T-helper 9 cell (primary cell): ENCODE data around the gene PTPRD.

Source experiments
- DNase-seq: peaks from one replicate; pipeline ENCODE4 v3.0.0-alpha.2; 2020

The PTPRD gene

DNA sequence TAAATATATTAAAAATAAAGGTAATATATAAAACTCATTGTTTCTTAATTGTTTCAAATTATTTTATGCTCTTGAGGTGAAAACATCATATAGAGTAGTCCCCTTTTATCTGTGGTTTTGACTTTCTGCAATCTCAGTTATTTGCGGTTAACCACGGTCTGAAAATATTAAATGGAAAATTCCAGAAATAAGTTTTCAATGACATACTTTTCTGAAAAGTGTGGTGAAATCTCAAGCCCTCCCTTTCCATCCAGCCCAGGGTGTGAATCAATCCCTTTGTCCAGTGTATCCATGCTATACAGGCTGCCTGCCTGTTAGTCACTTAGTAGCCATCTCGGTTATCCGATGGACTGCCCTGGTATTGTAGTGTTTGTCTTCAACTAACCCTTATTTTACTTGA lies 2266.5 kb downstream of the PTPRD start:
- DNase-seq: no peak

DNA sequence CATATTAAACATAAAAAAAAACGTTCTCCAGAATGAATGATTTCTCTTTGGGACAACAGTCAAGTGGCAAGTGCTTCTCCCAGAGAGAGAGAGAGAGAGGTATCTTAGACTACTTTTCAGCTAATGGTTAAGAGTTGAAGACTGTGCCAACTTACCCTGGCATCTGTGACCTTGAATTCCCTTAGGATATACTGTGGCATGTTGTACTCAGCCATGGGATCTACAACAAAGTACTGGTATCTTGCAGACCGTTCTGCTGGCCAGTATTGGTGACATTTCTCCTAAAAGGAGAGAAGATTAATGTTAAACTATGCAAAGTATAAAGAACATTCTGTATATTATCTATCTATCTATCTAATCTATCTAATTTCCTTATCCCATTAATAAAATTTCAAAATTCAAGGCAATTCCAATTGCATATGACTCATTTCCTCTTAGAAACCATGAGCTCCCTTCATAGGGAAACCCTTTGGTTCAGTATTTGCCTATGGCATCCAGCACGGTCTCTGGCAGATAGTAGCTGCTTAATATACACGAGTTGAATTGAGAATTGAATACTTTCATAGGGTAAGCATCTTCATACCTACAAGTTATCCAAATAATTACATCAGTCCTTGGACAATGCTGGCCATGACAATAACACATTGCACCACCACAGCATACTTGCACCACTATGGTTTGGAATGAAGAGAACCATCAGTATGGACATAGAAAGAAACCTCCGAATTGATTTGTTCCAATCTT lies 2273.9 kb downstream of the PTPRD start:
- DNase-seq: no peak

DNA sequence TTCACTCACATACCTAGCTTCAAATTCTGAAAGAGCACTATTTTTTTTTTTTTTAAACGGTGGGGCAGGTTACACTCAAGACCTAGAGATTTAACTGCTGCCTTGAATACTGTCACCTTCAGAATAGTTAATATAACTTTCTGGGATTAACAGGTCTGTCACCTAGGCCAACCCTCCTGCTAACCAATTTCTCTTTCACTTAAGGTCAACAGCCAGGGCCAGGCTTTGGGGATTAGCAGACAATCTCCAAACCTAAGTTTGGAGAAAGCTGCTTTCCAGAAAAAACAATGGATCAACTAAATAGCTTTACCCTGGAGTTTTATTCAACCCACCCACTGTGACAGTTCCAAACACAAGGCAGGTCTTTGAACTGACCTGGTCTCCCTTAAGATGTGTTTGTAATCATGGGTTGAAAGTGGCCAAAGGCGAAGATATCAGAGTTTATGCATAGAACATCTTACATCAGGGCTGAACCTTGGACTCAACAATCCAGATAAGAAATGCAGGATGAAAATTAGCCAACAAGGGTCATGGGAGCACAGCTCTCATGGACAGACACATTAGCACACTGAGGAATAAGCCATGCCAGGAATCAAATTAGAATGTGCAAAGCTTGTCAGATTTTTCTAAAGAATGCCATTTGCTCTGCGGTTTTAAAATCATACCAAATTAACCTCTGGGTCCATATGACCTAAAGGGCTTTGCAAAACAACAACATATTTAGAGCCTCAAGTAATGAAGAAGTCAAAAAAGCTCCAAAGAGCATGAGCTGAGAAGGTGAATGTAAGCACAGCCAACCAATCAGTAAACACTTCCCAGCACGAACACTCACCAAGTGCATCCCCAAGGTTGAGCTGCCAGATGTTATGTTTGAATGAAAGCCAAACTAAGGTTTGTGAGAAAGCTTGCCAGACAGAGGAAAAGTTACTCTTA lies 2274.7 kb downstream of the PTPRD start:
- no peak for DNase-seq

DNA sequence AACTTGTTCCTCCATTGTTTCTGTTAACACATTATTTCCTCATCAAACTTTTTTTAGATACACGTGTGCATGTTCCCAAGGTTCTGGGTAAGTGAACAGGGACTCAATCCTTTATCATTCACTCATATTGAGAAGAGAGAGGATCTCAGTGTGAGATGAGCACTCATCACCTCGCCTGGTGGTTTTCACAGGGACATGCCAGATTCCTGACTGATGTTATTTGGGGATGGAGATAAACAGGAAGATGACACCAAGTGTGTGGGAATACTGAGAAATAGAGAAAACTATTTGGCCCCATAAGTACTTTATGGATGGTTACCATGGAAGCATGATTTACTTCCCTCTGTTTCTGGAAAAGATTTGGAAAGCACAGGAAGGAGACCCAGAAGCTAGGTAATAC lies 2279.9 kb downstream of the PTPRD start:
- no peak for DNase-seq

DNA sequence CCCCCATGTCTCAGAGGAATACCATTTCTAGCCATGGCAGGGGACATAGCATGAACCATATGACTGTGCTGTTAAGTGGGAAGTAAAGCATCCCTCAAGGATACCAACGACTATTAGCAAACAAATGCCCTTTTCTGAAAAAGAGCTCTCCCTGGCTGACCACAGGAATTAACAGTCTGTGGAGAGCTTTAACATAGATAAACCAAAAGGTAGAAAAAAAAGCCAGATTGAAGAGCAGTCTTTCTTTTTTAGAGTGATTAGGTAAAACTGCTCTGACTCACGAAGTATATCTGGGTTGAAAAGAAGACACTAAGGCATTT lies 2280.5 kb downstream of the PTPRD start:
- DNase-seq: no peak

DNA sequence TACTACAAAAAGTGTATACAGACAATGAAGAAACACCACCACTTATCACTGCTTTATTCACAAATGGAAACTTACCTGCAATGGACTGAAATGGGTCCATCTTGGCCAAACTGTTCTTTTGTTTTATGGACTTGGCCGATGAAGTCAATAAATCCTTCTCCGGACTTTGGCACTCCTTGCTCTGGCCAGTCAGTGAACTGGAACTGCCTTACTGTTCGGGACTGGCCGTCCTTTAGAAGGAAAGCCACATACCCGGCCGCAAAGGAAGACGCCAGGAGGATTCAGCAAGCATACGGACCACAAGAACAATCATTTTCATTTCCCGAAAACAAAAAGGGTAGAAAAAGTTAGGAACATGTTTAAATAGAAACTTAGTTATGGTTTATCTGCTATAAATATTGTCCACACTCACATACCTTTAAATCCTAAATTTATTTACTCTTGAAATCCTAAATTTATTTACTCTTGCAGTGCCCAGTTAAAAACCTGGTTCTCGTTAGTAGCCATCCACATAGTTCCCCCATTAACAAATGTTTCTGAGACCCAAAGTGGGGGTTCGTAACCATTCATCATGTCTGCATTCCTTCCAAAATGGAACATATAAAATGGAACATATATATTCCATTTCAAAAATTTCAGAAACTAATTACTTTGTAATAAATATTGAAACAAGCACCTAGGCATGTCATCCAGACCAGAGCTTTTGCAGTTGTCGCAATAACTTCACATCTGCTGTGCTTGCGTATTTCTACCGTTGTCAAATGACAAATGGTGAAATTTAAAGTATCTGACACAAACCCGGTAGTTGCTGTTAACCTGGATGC lies 2281.1 kb downstream of the PTPRD start:
- DNase-seq: no peak

DNA sequence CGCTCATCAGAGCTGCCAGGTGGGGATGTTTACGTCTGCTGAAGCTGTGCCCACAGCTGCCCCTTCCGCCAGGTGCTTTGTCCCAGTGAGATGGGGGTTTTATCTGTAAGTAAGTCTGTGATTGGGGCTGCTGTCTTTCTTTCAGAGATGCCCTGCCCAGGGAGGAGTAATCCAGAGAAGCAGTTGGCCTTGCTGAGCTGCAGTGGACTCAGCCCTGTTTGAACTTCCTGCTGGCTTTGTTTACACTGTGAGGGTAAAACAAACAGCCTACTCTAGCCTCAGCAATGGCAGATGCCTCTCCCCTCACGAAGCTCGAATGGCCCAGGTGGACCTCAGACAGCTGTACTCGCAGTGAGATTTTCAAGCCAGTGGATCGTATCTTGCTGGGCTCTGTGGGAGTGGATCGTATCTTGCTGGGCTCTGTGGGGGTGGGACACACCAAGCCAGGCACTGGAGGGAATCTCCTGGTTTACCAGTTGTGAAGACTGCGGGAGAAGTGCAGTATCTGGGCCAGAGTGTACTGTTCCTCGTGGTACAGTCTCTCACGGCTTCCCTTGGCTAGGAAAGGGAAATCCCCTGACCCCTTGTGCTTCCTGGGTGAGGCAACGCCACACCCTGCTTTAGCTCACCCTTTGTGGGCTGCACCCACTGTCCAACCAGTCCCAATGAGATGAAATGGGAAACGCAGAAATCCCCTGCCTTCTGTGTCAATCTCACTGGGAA lies 2283.1 kb downstream of the PTPRD start:
- no peak for DNase-seq

DNA sequence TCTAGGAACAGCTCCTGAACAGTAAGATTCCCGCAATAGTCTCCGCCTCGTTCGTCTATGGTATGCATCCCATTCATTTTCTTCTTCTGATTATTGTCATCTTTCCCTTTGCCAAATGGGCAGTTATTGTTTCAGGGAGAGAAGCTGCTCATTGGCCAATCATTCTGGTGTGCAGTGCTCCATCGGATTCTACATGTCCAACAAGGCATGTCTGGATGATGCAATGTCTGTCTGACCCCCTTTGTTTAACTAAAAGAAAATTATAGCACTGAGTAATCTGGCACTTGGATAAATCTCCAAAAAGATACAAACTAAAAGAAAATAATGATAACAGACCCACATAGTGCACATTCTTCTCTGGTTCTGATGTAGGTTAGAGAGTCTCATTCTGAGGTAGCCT lies 2297.6 kb downstream of the PTPRD start:
- no peak for DNase-seq

DNA sequence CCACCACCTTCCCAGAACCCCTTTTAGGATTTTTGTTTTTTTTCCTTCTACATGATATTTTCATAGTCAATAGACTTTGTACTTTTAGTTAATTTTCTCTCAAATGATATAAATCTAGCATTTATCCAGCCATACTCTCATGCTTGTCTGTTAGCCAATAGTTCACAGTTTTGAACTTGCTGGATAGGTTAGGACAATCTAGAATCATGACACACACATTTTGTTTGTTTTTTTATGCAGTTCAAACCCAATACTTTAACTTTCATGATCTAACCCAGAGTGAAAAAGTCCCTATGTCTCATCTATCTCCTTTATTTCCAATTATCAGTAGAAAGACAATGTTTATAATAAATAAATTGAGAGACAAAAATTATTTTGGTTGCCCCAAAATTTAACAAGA lies 2303.5 kb downstream of the PTPRD start:
- no peak for DNase-seq

DNA sequence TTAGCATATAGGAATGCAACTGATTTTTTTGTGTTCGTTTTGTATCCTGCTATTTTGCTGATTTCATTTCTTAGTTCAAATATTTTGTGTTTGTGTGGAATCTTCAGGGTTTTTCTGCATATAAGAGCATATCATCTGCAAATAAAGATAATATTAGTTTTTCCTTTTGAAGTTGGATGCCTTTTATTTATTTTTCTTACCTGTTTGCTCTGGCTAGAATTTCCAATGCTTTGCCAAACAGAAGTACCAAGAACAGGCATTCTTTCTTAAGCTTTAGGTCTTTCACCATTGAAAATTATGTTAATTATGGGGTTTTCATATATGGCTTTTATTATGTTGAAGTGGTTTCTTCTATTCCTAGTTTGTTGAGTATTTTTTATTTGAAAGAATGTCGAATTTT lies 2308.1 kb downstream of the PTPRD start:
- no peak for DNase-seq

DNA sequence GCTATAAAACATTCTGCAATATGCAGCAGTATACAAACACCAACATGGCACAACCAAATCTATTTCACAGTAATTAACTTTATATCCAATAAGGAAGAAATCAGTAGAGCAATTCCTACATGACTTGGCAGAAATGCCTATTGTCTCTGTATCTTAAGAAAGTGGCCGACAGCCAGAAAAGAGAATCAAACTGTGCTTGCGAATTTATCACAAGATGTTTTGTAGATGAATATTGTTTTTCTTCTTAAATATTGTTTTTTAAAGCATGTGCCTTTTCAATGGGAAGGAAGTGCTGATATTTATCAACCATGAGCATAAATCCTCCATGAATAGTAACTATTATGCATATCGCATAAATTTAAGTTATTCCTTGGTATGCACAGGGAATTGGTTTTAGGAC lies 2311.5 kb downstream of the PTPRD start:
- no peak for DNase-seq

DNA sequence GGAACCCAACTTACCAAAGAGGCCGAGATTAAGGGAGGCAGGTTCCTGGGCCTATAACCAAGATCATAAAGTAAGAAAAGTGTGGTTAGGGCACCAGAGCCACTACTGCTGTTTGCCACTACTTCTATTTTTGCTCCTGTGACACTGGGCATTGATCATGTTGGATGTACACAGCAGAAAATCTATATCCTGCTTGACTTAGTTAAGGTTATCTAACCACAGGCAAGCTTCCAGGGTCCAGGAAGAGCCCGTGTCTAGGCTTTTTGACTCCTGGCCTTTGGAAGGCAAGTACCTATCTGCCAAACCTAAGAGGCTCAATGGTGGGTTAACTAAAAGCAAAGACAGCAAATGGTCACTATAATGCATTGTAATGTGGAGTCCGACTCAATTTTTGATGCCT lies 2315.8 kb downstream of the PTPRD start:
- DNase-seq: no peak

DNA sequence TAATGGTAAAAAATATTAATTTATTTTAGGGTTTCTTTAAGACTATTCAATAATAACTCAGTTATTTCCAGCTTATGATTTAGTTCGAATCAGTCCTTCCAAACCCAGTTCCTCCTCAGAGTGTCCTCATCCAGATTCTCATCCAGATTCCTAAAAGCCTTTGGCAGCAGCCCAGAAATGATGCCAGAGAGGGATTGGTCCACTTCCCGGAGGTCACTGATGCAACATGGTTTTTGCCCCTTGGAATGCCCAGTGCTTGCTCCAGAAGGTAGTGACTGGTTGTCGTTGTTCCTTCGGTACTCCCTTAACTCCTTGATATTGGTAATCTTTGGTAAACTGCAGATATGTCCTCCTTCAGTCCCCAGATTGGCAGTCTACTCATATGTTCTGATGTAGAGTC lies 2320.1 kb downstream of the PTPRD start:
- DNase-seq: no peak

DNA sequence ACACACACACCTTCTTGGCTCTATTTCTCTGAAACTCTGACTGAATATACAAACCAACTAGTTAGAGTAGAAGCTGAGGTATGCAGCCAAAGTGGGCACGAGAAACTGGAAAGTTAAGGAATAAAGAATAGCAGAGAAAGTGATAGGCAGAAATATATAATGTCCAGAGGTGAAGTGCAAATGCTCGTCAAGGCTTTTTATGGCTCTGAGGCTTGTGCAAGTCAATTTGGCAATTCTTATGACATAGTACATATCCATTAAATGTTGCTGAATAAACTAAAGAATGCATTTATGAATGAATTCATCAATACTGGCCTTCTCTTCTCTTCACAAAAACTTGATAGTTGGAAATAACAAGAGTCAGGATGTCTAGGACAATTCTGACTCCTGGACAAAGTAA lies 2323.1 kb downstream of the PTPRD start:
- DNase-seq: no peak

DNA sequence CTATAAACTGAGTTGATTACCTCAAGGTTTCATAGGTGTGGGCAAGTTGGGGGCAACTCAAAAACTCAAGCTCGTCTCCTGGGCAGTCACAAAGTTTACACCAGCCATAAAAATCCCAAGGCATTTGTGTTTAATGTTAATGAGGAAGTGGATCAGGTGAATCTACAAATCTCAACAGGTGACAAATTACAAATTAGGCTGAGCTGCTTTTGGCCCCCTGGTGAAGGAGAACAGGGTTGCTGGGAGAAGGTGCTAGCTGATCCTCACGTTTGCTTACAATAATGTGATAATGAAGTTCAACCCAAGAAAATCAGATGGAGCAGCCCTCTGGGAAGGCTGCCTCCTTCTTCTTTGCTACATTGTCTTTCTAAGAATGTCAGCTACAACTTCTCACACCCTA lies 2324.8 kb downstream of the PTPRD start:
- DNase-seq: no peak

DNA sequence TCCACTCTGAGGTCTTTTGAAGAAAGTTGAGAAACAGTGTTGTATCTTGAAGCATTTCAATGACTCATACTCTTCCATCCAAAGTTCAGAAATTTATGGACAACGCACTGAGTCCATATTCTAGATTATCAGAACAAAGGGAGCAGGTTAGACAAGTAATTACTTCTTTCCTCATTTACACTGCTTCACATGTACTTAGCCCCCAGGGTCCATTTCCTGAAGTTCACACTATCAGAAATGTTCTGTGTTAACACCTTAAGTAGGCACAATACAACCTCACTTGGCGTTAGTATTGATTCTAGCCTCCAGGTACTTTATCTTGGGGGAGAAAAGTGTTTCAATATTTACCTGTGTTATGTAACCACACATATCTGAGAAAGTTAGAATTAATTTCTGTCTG lies 2325.3 kb downstream of the PTPRD start:
- DNase-seq: no peak

DNA sequence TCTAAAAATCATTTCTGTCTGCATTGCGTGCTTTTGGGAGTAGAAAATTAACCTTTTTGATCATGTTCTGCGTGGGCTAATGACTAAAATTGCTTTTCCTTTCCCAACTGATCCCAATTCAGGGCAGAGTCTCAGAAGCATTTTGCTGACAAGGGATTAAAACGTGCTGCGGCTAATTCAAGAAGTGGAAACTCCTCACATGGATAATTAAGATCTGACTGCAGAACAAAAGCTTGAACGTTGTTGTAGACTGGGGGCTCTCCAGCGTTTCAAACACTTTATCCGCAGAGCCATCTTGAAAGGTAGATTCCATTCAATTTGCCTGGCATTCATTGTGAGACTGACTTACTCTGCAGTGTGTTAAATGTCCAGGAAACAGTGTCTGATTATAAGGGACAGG lies 2327.9 kb downstream of the PTPRD start:
- no peak for DNase-seq

DNA sequence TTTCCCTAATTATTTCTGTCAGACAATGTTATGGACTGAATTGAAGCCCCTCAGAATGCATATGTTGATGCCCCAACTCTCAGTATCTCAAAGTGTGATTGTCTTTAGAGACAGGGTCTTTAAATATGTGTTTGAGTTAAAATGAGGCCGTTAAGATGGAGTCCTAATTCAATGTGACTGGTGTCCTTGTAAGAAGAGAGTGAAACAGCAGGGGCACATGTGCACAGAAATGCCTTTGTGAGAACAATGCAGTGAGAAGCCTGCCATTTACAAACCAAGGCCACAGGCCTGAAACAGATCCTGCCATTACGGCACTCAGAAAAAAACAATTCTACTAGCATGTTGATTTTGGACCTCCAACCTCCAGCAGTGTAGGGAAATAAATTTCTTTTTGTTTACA lies 2330.3 kb downstream of the PTPRD start:
- DNase-seq: no peak

DNA sequence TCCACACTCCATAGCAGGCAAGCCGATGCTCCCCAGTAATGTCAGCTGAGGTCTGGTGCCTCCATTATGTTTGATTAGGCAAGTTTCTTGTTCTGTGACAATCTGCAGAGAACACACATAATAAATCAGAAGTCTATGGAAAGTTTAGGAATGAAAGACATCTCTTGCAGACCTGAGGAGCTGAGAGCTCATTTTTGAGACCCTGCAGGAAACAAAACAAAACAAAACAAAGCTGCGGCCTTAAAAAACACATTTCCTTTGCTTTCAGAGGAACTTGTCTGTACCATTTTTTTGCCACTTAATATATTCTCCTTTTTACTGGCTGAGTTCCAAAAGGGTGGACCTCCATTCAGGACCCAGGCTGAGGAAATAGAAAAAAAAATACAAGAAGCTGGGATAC lies 2332.0 kb downstream of the PTPRD start:
- DNase-seq: no peak

DNA sequence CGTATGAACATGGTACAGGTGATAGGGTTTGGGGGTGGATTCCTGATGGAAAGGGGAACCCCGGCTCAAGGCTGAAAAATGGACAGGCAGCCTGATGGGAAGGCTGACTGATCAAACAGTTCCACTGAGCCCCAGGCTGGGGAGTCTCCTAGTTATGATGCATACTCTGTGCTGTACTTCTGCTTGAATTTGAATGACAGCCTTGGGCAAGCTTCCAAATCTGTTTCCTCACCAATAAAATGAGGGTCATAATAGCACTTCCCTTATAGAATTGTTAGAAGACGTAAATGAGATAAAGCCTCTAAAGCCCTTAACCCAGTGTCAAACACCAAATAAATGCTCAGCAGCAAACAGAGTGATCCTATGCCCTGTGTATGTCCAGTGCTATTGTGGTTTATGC lies 2334.8 kb downstream of the PTPRD start:
- DNase-seq: no peak

DNA sequence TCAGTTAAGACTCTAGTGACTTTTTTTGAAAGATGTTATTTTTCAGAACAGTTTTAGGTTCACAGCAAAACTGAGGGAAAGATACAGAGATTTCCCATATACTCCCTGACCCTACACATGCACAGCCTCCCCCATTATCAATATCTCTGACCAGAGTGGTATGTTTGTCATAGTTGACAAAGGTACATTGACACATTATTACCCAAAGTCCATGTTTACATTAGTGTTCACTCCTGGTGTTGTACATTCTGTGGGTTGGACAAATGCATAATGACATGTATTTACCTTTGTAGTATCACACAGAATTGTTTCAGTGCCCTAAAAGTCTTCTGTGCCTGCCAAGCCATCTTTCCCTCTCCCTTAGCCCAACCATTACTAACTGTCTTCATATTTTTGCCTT lies 2342.6 kb downstream of the PTPRD start:
- DNase-seq: no peak

DNA sequence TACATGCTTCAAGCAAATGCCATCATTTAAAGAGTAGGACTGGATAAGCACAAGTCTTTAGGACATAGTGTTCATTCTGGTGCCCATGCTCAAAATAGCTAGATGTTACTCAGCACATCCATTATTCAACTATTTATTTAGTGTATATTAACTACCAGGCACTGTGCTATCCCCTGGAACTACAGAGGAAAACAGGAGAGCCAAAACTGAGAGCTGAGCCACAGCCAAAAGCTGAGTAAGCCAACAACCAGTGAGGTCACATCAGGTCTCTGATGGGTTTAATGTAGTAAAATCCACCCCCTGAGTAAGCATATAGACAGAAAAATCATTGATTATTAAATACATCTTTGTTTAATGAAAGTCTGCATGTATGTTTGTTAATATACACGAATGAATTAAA lies 2343.9 kb downstream of the PTPRD start:
- DNase-seq: no peak
